ENCODE measurements around the gene IGHMBP2.

DNA sequence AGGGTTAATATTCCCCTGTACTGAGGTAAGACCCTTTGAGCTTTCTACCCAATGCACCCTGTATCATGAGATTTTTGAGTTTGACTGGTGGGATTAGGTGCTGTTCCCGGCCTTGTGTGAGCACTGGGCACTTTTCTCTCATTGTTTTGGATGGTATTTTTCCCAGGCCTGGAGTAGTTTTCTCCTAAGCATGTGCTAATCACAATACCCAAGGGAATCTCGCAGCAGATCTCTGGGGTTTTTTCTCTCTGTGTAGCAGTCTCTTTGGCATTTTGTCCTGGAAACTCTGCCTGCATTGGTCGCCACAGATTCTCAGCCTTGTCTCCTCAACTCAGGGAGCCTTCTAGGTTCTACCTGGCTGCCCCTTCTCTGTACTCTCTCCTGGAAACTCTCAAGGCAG lies 19.9 kb downstream of the IGHMBP2 start:
- TF ChIP-seq, protein P1, sequence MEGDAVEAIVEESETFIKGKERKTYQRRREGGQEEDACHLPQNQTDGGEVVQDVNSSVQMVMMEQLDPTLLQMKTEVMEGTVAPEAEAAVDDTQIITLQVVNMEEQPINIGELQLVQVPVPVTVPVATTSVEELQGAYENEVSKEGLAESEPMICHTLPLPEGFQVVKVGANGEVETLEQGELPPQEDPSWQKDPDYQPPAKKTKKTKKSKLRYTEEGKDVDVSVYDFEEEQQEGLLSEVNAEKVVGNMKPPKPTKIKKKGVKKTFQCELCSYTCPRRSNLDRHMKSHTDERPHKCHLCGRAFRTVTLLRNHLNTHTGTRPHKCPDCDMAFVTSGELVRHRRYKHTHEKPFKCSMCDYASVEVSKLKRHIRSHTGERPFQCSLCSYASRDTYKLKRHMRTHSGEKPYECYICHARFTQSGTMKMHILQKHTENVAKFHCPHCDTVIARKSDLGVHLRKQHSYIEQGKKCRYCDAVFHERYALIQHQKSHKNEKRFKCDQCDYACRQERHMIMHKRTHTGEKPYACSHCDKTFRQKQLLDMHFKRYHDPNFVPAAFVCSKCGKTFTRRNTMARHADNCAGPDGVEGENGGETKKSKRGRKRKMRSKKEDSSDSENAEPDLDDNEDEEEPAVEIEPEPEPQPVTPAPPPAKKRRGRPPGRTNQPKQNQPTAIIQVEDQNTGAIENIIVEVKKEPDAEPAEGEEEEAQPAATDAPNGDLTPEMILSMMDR (IDR thresholded peaks at IDR 0.05) = no peak
- no peak for TF ChIP-seq EP300 (IDR thresholded peaks at IDR 0.05)

Data from sigmoid colon (tissue), 4 donors.